Amniotic epithelial cell (primary cell): ENCODE measurements around the gene ZCCHC13.
"Not testable (repeated sequence)": the region's sequence is repeated elsewhere in the genome, so short reads cannot be mapped to it uniquely, and the experiment has no call there.

Source experiments
- DNase-seq: peaks from one replicate; pipeline ENCODE4 v3.0.0-alpha.2; 2010; ENCODE audit warnings: low read depth

ZCCHC13 gene

GRCh38 chrX:74304016-74304415 is at the start of gene ZCCHC13:
TSS of gene ZCCHC13 (plus strand) at chrX:74304180. CDS start at chrX:74304267, 87 bp downstream.
- no peak for DNase-seq

DNA sequence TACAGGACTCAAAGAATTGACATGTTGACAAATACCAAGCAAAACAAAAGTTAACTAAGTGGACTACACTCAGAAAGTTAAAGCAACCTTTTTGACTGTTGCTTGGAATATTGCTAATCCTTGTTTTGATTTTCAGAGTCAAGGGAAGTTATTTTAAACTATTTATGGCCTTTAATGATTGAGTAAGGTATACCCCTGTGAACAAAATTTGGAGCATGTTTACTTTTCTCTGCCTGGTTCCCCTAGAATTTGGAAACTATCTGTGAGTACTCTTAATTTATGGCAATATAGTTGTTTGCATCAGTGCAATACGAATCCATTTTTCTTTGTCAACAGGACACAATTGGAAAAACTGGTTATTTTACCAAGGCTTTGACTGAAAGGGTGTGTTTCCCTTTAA is 45.9 kb upstream of the ZCCHC13 start:
- not testable (repeated sequence) for DNase-seq

DNA sequence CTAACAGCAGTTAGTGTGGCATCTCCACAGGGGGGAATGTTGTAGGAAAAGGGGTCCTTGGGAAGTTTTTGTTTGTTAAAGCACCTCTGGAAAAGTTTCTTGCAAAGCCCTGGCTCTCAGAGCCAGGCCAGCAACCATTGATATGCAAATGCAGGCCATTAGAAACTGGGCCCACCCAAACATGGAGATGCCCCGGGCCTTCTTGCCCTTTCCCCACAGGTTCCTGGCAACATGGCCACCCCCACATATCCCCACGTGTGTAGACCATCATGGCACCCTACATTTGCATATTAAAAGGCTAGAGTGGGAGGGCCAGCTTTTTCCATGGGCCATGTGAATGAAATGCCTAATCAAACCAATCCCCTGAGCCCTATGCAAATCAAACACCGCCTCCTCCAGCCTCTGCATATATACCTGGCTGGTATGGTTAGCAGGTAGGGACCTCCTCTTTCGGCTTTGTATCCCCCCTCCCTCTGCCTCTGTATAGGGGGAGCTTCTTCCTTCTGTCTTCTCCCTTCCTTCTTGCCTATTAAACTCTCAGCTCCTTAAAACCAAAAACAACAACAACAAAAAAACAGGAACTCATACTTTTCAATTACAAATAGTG is 44.0 kb upstream of the ZCCHC13 start:
- no peak for DNase-seq

DNA sequence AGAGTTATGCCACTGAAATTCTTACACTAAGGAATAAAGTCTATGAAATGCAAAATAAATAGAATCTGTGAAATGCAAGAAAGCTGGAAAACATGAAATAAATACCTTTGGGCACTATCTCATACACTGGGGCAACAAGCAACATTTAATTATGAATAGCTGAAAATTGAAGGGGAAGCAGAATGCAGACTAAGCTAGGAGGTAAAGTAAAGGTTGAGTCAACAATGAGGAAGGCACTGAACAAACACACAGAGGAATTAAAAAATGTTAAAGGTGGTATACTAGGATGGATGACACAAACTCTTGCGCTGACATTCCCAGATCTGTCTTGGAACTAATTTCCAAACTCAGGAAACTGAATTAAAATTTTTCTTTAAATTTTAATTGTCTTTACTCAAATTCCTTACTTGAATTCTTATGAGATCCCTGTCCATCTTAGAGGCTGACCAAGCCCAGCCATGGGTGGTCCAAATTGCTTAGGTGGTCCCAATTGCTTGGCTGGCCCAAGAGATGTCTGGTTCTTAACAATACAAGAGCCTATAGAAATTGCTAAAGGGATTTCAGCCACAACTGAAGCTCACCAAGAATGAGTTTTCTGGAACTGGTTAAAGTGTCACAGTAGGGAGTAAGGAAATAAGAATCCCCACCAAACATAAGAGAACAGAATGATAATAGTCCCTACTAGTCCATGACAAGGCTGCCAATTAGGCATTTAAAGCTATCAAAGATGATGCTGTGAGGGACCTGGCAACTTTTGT is 41.3 kb upstream of the ZCCHC13 start:
- DNase-seq = no peak

DNA sequence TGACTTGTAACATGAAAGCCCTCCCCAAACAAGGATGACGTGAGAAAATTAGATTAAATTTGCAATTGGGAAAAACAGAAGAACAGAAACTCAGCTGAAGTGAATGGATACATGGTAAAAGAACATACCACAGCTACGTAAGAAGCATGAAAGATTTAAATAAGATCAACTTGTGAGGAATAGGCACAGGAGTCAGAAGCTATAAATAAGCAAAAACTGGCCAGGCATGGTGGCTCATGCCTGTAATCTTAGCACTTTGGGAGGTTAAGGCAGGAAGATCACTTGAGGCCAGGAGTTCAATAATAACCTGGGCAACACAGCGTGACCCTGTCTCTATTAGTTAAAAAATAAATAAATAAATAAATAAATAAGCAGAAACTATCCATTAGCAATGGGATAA is 33.6 kb upstream of the ZCCHC13 start:
- DNase-seq = no peak

DNA sequence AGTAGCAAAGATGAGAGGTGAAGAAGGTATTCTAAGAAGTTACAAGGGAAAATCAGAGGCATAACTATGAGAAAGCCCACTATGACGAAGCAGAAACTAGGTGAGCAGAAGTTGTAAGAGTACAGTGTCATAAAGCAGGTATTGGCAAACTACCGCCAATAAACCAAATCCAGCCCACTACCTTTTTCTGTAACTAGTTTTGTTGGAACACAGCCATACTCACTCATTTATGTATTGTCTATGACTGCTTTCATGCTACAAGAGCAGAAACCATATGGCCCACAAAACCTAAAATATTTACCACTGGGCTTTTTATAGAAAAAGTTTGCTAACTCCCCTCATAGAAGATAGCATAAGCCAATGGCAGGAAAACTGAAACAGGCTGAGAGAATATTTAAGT is 31.8 kb upstream of the ZCCHC13 start:
- no peak for DNase-seq

GRCh38 chrX:74274516-74274915 is 29.5 kb upstream of the ZCCHC13 start:
- DNase-seq = no peak

DNA sequence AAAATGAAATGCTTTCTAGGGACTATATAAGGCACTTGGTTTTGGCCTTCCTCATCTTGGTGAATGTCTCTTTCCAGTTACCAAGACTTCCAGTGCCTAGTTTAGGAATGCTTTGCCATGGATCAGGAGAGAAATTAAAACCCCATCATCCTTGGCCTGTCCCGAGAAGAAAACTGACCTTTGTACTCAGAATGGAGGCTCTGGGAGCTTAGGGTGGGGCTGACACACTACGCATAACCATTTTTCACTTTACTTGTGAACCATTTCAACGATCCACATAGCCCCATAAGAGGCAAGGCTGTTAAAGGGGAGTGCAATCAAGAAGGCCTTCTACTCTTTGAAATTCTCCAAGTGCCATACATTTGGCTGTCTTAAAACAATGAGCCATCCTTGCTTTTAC is 26.7 kb upstream of the ZCCHC13 start:
- no peak for DNase-seq

GRCh38 chrX:74277846-74278245 is 26.1 kb upstream of the ZCCHC13 start:
- DNase-seq = no peak

- DNase-seq = no peak
Measured at GRCh38 chrX:74280759-74281158, 23.2 kb upstream of the ZCCHC13 start.

DNA sequence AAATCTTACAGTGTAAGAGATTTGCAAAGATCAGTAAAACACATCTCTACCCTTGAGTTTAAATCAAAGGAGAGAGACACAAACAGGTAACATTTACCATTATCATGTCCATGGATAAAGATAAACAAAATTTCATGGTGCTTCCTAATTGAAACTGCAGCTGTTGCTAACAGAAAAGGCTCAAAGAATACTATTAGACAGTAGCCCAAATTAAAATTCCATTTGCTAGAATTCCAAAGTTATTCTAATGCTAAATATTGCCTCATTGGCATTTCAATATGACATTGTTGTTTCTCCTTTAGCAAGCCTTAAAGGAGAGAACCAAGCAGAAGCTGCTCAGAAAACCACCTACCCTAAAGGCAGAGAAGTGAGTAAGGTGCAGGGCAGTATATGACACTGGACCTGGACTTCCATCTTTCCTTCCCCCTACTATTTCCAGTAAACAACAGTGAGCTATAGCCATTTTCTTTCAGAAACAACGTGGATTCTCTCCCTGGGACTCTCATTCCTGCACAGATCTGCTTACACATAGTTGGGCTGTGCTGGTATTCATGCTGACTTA is 19.5 kb upstream of the ZCCHC13 start:
- no peak for DNase-seq

- DNase-seq = peak; percentile 53
Measured at GRCh38 chrX:74286950-74287740, 16.8 kb upstream of the ZCCHC13 start.

DNA sequence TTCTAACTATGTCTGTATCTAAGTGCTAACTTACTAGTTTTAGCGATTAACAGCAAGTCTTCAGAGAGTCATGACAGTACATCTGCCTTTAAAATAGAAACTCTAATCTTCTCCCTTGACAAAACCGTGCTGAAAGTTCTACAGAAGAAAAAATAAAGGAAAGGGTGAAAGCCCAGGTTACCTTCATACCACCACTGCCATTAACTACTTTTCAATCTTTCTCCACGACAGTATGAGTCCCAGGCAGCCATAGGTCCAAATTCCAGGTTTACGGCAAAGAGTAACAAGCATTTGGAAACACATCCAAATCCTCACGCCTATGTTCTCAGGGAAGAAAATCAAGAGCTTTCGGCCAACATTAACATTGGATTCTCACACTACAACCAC is 12.4 kb upstream of the ZCCHC13 start:
- DNase-seq = no peak

- peak; percentile 82 for DNase-seq
Measured at GRCh38 chrX:74291964-74292807, 11.8 kb upstream of the ZCCHC13 start.

DNA sequence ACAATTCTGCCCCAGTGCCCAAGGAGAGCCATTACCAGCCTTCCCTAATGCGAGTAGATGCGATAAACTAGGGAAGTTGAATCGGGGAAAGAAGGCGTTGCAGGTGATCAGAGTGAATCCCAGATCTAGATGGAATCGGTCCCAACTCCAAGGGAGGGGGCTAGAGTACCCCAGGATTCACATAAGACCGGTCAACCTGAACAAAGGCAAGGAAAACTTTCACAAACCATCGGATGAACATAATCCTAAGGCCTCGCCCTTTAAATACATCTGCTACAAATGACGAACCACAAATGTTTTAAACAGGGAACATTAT is 11.2 kb upstream of the ZCCHC13 start:
- no peak for DNase-seq

DNA sequence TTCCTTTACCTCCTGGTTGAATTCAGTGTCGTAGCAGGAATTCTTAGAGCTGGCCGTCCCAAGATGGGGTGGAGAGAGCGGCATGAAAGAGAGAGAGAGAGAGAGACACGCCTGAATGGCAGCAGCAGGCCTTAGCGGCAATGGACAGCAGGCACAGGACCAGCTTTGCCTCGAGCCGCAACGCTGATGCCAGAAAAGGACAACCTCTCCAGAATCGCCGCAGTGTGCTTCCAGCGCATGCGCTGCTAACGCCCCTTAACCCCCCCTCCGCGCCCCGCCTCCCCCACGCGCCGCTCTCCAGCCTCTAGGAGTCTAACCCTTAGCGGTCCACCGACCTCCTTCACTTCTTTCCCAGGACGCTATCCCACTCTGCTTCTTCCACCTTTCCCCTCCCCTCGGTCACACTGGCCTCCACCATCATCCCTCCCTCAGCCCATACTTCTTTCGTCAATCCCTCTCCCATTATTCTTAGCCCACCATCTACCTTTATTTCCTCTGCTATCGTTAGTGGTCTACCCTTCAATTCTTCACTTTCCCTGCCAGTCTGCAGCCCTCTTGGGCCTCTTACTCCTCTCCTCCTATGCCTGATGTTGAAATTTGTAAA is 10.5 kb upstream of the ZCCHC13 start:
- peak; percentile 65 for DNase-seq

DNA sequence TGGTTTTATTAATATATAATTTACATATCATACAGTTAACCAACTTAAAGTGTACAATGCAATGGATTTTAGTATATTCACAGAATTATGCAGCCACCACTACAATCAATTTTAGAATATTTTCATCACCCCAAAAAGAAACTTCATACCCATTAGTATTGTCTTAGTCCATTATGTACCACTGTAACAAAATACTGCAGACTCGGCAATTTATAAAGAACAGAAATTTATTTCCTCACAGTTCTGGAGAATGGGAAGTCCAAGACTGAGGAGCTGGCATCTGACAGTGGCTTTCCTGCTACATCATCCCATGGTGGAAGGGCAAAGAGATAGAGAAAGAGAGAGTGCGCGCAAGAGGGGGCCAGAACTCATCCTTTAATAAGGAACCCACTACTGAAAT is 8.9 kb upstream of the ZCCHC13 start:
- DNase-seq = no peak

DNA sequence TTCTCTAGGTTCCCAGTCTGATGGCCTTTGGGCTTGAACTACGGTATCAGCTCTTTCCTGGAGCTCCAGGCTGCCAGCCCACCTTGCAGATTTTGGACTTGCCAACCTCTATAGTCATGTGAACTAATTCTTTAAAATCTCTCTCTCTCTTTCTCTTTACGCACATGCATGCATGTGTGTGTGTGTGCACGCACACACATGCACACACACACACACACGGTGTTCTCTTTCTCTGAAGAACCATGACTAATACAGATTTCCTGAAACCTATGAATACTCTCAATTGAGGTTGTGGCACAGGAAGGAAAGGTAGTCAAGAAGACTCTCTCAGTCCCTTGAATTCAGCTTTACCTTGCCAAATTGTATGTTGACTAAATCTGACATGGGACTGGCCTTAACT is 6.2 kb upstream of the ZCCHC13 start:
- DNase-seq = no peak

DNA sequence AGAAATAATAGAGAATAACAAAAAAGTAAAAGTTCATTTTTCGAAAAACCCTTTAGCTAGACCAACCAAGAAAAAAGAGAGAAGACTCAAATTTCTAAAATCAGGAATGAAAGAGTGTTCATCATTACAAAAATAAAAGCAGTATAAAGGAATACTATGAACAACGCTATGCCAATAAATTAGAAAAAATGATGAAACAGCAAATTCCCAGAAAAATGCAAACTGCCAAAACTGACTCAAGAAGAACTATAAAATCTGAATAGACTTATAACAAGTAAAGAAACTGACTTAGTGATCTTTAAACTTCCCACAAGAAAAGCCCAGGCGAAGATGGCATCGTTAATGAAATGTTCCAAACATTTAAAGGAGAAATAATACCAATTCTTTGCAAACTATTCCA is 3.1 kb upstream of the ZCCHC13 start:
- DNase-seq = no peak

GRCh38 chrX:74318672-74319071 is 14.7 kb downstream of the ZCCHC13 start:
- DNase-seq = no peak

DNA sequence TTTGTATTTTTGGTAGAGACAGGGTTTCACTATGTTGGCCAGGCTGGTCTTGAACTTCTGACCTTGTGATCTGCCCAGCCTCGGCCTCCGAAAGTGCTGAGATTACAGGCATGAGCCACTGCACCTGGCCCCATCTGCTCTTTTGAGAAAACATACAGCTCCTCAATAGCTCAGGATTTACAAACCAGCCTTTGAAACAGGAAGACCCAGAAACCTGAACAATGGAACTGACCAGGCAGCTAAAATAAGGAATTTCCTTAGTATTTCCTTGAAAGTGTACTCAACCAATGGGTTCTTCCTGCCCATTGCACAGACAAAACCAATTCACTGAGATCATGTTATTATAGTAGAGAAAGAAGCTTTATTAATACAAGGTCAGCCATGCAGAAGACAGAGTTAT is 15.3 kb downstream of the ZCCHC13 start:
- DNase-seq = not testable (repeated sequence)

GRCh38 chrX:74321191-74321590 is 17.2 kb downstream of the ZCCHC13 start:
- DNase-seq = no peak
